Small intestine (tissue), 7 donors: ENCODE results near the gene GLRA3. TPM values are rescaled to one million over a fixed set of nuclear protein-coding genes. Genes with fewer than 3 reads are reported as not detected.

Experiments used
- DNase-seq, 2 donors: peaks; one replicate each; pipeline versions ENCODE4 v3.0.0 to v3.0.0-alpha.2; 2013
- FAIRE-seq: peaks from 2 replicates; lab custom pipeline; 2012; peaks lifted over from hg19 to GRCh38; lab: Jason Lieb, UNC
- H3K27ac ChIP-seq, 3 donors: one replicate each; pipeline ENCODE4 v1.5.1; 2013; ENCODE audit warnings: low read length in 2 of 3, mild to moderate bottlenecking in 2 of 3, control low read depth in 1 of 3, inconsistent platforms in 1 of 3, low read depth in 1 of 3, moderate library complexity in 1 of 3
- H3K27me3 ChIP-seq, 3 donors: one replicate each; pipeline ENCODE4 v1.6.1; 2013; ENCODE audit warnings: low read length in 3 of 3, inconsistent platforms in 1 of 3; ENCODE audit not compliant: control insufficient read depth in 3 of 3, insufficient read depth in 3 of 3
- H3K36me3 ChIP-seq, 3 donors: one replicate each; pipeline ENCODE4 v1.6.1; 2013; ENCODE audit warnings: low read length in 3 of 3, inconsistent platforms in 1 of 3, low read depth in 1 of 3, mild to moderate bottlenecking in 1 of 3, moderate library complexity in 1 of 3; ENCODE audit not compliant: control insufficient read depth in 3 of 3, insufficient read depth in 2 of 3
- H3K4me1 ChIP-seq, 3 donors: one replicate each; pipeline ENCODE4 v1.6.1; 2013; ENCODE audit warnings: low read length in 2 of 3, inconsistent platforms in 1 of 3, low read depth in 1 of 3, mild to moderate bottlenecking in 1 of 3, moderate library complexity in 1 of 3; ENCODE audit not compliant: control insufficient read depth in 3 of 3, insufficient read depth in 2 of 3
- H3K4me3 ChIP-seq, 3 donors: one replicate each; pipeline ENCODE4 v1.5.1; 2013; ENCODE audit warnings: low read length in 3 of 3, control low read depth in 1 of 3, inconsistent platforms in 1 of 3, low read depth in 1 of 3, mild to moderate bottlenecking in 1 of 3, moderate library complexity in 1 of 3
- H3K9me3 ChIP-seq, 2 donors: one replicate each; pipeline ENCODE4 v1.6.1; 2013; ENCODE audit warnings: low read depth in 1 of 2, low read length in 1 of 2; ENCODE audit not compliant: control insufficient read depth in 2 of 2, insufficient read depth in 1 of 2
- WGBS, 3 donors: extraction: QIAGEN DNeasy Blood & Tissue Kit; methylation state at CpG; one replicate each; pipeline ENCODE4 v1.1.7; 2013; 5-methylcytosine and 5-hydroxymethylcytosine counted together
- polyA plus RNA-seq, 4 donors: library from polyadenylated mRNA; stranded (reverse) in 3 of 4; unstranded in 1 of 4; fragments of 200-250 nt in 3 of 4; fragments of 120-200 nt in 1 of 4; gene quantifications; one replicate each; pipeline versions ENCODE4 v1.2.1 to v1.2.3, GENCODE V29; 2013
- donor health status: healthy with polysubstance abuse.
- donor health status: control.
- donor health status: control.
- donor health status: Bipolar disorder and iron deficiency.
- donor health status: healthy.

GLRA3 gene
- polyA plus RNA-seq, 4 donors: 0.04 to 0.28 TPM; not detected in 2

- WGBS, 3 donors: 34 to 44% (median 35%) methylated on average over 3 of the region's 3 CpGs
- Histone ChIP-seq H3K4me1 (no peaks in the 10 kb centered on the region), H3K27me3 (no peaks in the 10 kb centered on the region), H3K36me3 (no peaks in the 10 kb centered on the region), H3K4me3 (no peak overlapping the region), H3K9me3 (no peaks in the 10 kb centered on the region), H3K27ac (no peak overlapping the region)
- FAIRE-seq: no peak
- DNase-seq: no peak
These were observed 111.9 kb downstream of the GLRA3 start for GRCh38 chr4:174716986-174717770.

- WGBS, 3 donors: 27 to 48% (median 38%) methylated on average over 8 of the region's 8 CpGs
- H3K27me3 ChIP-seq: no peaks in the 10 kb centered on the region
- no peak for FAIRE-seq
- H3K36me3 ChIP-seq: no peaks in the 10 kb centered on the region
- H3K9me3 ChIP-seq: no peaks in the 10 kb centered on the region
- H3K27ac ChIP-seq: no peak overlapping the region
- peak; percentile 43 to 55 for DNase-seq
- no peaks in the 10 kb centered on the region for H3K4me1 ChIP-seq
- H3K4me3 ChIP-seq: no peak overlapping the region
These were observed 114.4 kb downstream of the GLRA3 start for GRCh38 chr4:174714393-174715211.

DNA sequence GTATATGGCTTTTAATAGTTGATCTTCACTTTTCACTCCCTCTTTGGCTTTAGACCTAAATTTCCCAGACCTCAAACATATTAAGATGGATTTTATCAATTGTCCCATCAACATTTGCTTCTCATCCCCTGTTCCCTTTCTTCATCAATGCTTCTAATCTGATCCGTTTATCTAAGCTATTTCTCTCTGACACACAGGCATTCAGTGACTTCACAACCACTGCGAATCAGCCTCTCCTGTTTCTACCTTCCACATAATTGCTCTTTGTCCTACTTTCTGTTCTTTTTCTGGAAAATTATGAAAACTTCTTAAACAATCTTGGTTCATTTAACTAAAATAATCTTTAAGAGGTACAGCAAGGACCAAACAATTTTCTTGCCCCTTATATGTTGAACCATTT is 115.2 kb downstream of the GLRA3 start:
- 40 to 59% (median 44%) methylated on average over 2 of the region's 2 CpGs for WGBS, 3 donors
- H3K27ac ChIP-seq: no peak overlapping the region
- no peak for FAIRE-seq

DNA sequence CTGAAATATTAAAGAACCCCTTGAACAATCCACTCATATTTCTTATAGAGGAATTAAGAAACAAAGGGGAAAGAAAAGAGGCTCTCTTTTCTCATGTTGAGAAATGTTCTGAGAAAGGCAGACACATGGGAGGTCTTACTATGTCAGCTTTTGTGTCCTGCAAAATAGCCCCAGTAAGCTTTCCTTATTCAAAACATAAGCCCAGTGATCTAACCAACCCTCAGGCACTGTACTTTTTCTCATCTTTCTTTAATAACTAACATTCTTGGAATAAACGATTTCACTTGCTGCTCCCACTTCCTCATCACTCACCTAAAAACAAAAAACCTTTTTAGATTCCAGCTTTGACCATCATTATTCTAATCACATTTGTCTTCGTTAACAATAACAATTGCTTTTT is 115.9 kb downstream of the GLRA3 start:
- DNase-seq: no peak
- FAIRE-seq: no peak
- 52 to 57% (median 52%) methylated on average over 2 of the region's 2 CpGs for WGBS, 3 donors
- H3K27me3 ChIP-seq: no peaks in the 10 kb centered on the region
- no peaks in the 10 kb centered on the region for H3K9me3 ChIP-seq
- no peaks in the 10 kb centered on the region for H3K36me3 ChIP-seq
- no peaks in the 10 kb centered on the region for H3K4me1 ChIP-seq
- H3K27ac ChIP-seq: no peak overlapping the region
- no peak overlapping the region for H3K4me3 ChIP-seq

More for the DNA sequence above, 115.2 kb downstream of the GLRA3 start:
- Histone ChIP-seq H3K4me1 (no peaks in the 10 kb centered on the region), H3K9me3 (no peaks in the 10 kb centered on the region), H3K27me3 (no peaks in the 10 kb centered on the region), H3K36me3 (no peaks in the 10 kb centered on the region), H3K4me3 (no peak overlapping the region)
- DNase-seq: no peak

DNA sequence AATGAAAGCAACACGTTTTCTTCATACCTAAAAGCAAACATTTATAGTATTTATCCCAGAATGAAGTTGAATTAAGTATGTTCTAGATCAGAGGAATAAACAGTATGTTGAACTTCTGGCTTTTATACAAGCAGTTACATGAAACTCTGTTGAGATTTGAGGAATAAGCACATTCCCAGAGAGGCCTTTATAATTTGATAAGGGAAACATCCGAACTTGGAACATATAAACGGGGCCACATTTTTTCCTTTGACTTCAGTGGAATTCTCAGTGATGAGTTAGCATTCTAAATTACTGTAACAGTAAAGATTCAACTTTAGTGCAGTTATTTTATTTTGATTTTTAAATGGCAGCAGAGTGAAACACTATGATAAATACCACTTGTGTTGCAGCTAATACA is 119.5 kb downstream of the GLRA3 start:
- FAIRE-seq (no peak), DNase-seq (no peak)
- WGBS, 3 donors: 42 to 56% (median 47%) methylated on average over 3 of the region's 3 CpGs
- no peak overlapping the region for H3K4me3 ChIP-seq
- H3K27ac ChIP-seq: no peak overlapping the region
- no peaks in the 10 kb centered on the region for H3K9me3 ChIP-seq
- H3K27me3 ChIP-seq: no peaks in the 10 kb centered on the region
- H3K4me1 ChIP-seq: no peaks in the 10 kb centered on the region
- no peaks in the 10 kb centered on the region for H3K36me3 ChIP-seq

- WGBS, 3 donors: 59 to 65% (median 63%) methylated on average over 3 of the region's 3 CpGs
- Histone ChIP-seq H3K4me1 (no peaks in the 10 kb centered on the region), H3K9me3 (no peaks in the 10 kb centered on the region), H3K36me3 (no peaks in the 10 kb centered on the region), H3K27me3 (no peaks in the 10 kb centered on the region), H3K4me3 (no peak overlapping the region), H3K27ac (no peak overlapping the region)
- FAIRE-seq: no peak
- no peak for DNase-seq
These were observed 120.7 kb downstream of the GLRA3 start for GRCh38 chr4:174708381-174708780.

- no peaks in the 10 kb centered on the region for H3K9me3 ChIP-seq
- DNase-seq: no peak
- H3K4me1 ChIP-seq: no peaks in the 10 kb centered on the region
- H3K4me3 ChIP-seq: no peak overlapping the region
- no peak overlapping the region for H3K27ac ChIP-seq
- H3K36me3 ChIP-seq: no peaks in the 10 kb centered on the region
- WGBS, 3 donors: 65 to 87% (median 80%) methylated on average over 2 of the region's 2 CpGs
- FAIRE-seq: no peak
- no peaks in the 10 kb centered on the region for H3K27me3 ChIP-seq
These were observed 121.1 kb downstream of the GLRA3 start for GRCh38 chr4:174707902-174708301.

- Histone ChIP-seq H3K4me3 (no peak overlapping the region), H3K27ac (no peak overlapping the region), H3K36me3 (no peaks in the 10 kb centered on the region), H3K9me3 (no peaks in the 10 kb centered on the region), H3K4me1 (no peaks in the 10 kb centered on the region), H3K27me3 (no peaks in the 10 kb centered on the region)
- FAIRE-seq (no peak), DNase-seq (no peak)
- 57 to 61% (median 58%) methylated on average over 4 of the region's 4 CpGs for WGBS, 3 donors
These were observed 121.9 kb downstream of the GLRA3 start for GRCh38 chr4:174707051-174707676.
